ENCODE data around the gene ZFP62.

The ZFP62 gene

DNA sequence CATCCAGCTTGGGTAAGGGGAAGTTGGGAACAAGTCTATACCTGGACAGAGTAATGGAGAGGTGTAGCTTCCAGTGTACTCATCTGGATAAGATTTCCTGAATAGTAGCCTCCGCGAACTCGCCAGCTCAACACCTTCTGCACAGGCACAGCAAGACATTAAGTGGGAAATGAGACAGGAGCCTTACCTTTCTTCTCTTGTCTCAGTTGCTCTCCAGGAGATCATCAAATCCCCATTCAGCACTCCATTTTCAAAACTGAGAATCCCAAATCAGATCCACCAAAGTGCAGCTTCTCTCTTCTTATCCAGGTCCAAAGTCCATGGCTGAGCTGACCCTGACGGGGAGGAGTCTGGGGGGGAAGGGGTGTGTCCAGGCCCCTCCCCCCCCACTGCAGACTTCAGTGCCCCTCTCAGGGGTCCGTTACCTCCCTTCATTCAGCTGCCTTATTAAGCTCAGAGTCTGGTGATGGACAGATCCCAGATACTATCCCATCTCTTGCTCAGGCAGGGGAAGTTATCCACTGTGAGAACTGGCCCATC lies 52.5 kb downstream of the ZFP62 start:
- DNase-seq, result no peak

DNA sequence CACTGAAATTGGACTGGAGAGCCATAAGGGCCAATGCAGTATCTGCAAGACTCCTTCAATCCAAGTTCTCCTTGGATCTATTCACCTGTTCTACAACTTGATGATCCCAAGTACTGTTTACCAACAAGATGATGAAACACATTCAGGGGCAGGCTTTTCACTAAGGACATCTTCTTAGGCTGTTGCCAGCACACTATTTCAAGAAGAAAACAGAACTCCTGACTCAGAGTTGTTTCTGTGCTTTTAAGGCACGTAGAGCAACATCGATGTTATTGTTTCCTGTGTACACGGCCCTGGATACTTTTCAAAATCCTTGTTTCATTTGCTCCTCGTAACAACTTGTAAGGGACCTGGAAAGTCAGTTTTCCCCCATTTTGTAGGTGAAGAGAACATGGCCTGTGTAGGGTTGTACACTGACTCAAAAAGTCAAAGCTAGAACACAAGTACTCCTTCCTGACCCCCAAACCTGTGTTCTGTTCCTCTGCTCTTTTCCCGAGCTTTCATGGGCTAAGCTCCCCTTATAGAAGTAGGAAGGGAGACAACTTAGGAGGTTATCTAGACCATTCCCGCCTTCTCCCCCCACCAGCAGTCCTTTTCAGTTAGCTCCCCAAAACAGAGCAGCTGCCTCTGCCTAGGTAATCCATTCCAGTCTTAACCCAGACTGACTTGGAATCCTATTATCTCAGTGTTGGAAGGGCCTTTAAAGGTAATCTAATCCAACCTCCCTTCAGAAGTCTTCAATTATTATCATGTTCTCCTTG lies 53.2 kb downstream of the ZFP62 start:
- DNase-seq, result no peak

GRCh38 chr5:180807046-180807445 lies 54.0 kb downstream of the ZFP62 start:
- no peak for DNase-seq

DNA sequence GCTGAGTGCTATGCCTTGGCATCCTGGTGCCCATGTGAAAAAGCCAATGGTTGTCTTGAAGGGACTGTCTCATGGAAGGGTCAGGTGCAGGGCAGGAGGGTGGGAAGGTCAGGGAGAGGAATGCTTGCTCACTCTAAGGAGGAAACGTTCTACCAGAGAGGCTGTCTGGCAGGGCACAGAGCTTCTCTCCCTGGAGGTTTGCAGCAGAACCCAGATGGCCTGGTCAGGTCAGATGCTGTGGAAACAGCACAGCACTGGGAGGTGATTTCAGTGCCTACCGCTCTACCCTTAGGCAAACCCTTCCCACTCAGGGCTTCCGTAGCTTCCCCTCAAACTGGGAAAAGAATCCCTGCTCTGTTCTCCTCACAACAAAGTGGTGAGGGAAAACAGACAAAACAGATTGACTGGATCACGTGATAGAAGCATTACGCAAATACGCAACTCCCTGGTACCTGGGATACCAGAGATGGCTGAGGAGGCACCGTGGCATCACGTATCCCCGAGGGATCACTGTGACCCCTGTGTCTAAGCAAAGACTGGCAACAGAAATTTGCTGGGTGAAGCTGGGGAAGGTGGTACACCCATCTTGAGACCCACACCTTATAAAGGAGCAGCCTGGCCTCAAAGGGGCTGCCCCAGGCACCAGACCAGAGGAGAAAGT lies 54.6 kb downstream of the ZFP62 start:
- DNase-seq, result no peak

DNA sequence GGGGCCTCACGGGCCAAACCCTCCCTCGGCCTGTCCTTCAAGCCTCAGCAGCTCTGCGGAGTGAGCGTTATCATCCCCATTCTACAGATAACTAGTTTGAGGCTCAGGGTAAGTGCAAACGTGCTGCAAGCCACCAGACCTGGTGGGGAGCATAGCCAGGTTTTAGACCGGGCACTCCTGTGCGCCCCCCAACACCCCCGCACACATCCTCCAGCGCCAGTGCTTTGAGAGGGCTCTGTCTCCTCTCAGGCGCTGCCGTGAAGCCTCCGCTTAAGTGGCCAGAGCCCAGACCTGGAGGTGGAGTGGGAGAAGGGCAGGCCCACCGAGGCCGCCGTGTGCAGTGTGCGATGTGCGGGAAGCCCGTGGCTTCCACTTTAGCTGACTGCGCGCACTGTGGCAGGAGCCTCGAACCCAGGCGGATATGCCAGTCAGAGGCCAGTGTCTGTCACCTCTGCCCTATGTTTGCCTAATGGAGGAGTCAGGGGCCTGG lies 56.9 kb downstream of the ZFP62 start:
- DNase-seq, result peak; percentile 27

- peak; percentile 76 for DNase-seq
These were observed 57.6 kb downstream of the ZFP62 start for GRCh38 chr5:180803181-180804128.

GRCh38 chr5:180802325-180803180 lies 58.5 kb downstream of the ZFP62 start, which contains the start of gene MGAT1:
Gene MGAT1 (minus strand): TSS chr5:180802806. CDS start chr5:180792971, 9,835 bp downstream.
- DNase-seq, result peak; percentile 87

DNA sequence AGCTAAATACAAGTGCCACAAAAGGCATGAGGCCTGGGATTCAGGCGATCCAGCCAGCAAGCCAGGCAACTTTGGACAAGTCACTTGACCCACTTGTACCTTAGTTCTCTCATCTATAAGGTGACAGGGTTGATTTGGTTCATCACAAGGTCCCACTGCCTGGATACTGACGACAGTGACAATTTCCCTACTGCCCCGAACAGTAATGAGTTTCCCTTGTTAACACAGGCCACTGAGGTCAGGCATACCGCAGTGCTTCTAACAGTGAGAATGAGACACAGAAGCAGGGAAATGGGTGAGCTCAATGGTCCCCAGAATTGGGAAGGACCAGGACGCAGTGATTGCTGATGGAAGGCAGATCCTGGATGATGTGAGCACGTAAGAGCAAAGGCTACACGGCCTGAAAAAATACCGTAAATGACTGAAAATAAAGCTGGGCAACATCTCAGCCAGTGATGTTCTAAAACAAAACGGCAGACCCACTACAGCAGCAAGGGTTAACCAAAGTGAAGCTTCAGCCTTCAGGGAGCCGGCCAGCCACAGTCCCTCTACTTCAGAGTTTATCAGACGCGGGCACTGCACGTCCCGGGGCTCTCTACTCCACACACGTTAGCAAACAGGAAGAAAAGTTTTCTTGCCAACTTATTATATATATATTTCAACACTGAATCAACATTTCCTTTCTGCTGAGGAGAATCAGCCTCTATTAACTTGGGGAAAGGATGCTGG lies 59.3 kb downstream of the ZFP62 start:
- no peak for DNase-seq

GRCh38 chr5:180799902-180800801 lies 60.9 kb downstream of the ZFP62 start:
- no peak for DNase-seq

DNA sequence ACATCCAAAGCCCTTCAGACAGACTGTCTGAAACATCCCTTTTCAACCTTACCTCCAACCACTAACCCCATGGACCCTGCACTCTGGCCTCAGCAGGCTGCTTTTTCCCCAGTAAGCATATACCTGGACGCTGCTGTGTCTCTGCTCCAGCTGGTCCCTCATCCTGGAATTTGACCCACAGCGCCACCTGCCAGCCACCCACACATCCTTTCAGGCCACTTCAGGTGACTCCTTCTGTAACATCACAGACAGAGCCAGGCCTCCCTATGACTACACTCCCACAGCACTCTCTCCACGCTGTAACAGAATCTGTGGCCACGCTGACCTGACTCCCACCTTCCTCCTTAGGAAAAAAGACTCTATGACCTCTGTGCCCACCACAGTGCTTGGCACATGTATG lies 61.9 kb downstream of the ZFP62 start:
- no peak for DNase-seq

- no peak for DNase-seq
These were observed 62.9 kb downstream of the ZFP62 start for GRCh38 chr5:180798193-180798592.

All from stimulated activated CD4-positive, alpha-beta T cell treated with anti-CD3 and anti-CD28 coated beads, Interleukin-4, amount 100 ng/mL, for 1 hour (primary cell).